Keratinocyte (primary cell): Measurements from ENCODE around the gene GOLGA6L22. TPM values are rescaled to one million over a fixed set of nuclear protein-coding genes. Genes with fewer than 3 reads are reported as not detected.
"Not testable (repeated sequence)": the region's sequence is repeated elsewhere in the genome, so short reads cannot be mapped to it uniquely, and the experiment has no call there.

Experiments used
- DNase-seq: peaks from one replicate; pipeline ENCODE4 v3.0.0-alpha.2; 2011; ENCODE audit warnings: low read depth, missing footprints, low spot score
- FAIRE-seq: peaks from 2 replicates; lab custom pipeline; 2011; peaks lifted over from hg19 to GRCh38; lab: Jason Lieb, UNC
- H2AFZ ChIP-seq: 2 replicates; pipeline ENCODE4 v1.6.0; 2012; ENCODE audit warnings: low read length, control low read depth, inconsistent platforms; ENCODE audit not compliant: control insufficient read depth
- H3K27ac ChIP-seq: 2 replicates; pipeline ENCODE4 v1.5.1; 2011; ENCODE audit warnings: low read length; ENCODE audit not compliant: control insufficient read depth, insufficient read depth
- H3K27me3 ChIP-seq: 3 replicates; pipeline ENCODE4 v1.6.0; 2011; ENCODE audit warnings: low read length; ENCODE audit not compliant: control insufficient read depth, insufficient read depth; ENCODE audit errors: extremely low read depth
- H3K36me3 ChIP-seq, 2 experiments: 2 replicates in 1 of 2; 3 replicates in 1 of 2; pipeline ENCODE4 v1.5.1; 2011; ENCODE audit warnings: low read length in 2 of 2, mild to moderate bottlenecking in 1 of 2; ENCODE audit not compliant: control insufficient read depth in 2 of 2, insufficient read depth in 2 of 2; ENCODE audit errors: extremely low read depth in 1 of 2
- H3K4me1 ChIP-seq: 3 replicates; pipeline ENCODE4 v1.5.1; 2011; ENCODE audit warnings: low read length; ENCODE audit not compliant: control insufficient read depth, insufficient read depth; ENCODE audit errors: extremely low read depth
- H3K4me2 ChIP-seq: 3 replicates; pipeline ENCODE4 v1.6.0; 2011; ENCODE audit warnings: low read depth, low read length; ENCODE audit not compliant: control insufficient read depth, insufficient read depth; ENCODE audit errors: extremely low read depth
- H3K4me3 ChIP-seq, 3 experiments: fragments of 200-600 bp in 1 of 3; sonication (generic) in 1 of 3; 2 replicates in 2 of 3; 3 replicates in 1 of 3; pipeline ENCODE4 v1.5.1; 2011 to 2016; ENCODE audit warnings: low read length in 3 of 3, mild to moderate bottlenecking in 3 of 3, control low read depth in 2 of 3, inconsistent platforms in 1 of 3, low read depth in 1 of 3, mixed read lengths in 1 of 3, mixed run types in 1 of 3, moderate library complexity in 1 of 3; ENCODE audit not compliant: control insufficient read depth in 2 of 3, insufficient read depth in 2 of 3; ENCODE audit errors: extremely low read depth in 1 of 3
- H3K79me2 ChIP-seq: 2 replicates; pipeline ENCODE4 v1.6.0; 2012; ENCODE audit warnings: low read length; ENCODE audit not compliant: control insufficient read depth, insufficient read depth
- H3K9ac ChIP-seq: 3 replicates; pipeline ENCODE4 v1.6.0; 2011; ENCODE audit warnings: low read length; ENCODE audit not compliant: control insufficient read depth, insufficient read depth; ENCODE audit errors: extremely low read depth
- H3K9me1 ChIP-seq: 3 replicates; pipeline ENCODE4 v1.6.0; 2011; ENCODE audit warnings: low read length; ENCODE audit not compliant: control insufficient read depth, insufficient read depth; ENCODE audit errors: extremely low read depth
- H3K9me3 ChIP-seq: 2 replicates; pipeline ENCODE4 v1.5.1; 2012; ENCODE audit warnings: low read depth, low read length; ENCODE audit not compliant: control insufficient read depth
- H4K20me1 ChIP-seq: 3 replicates; pipeline ENCODE4 v1.6.0; 2011; ENCODE audit warnings: low read length; ENCODE audit not compliant: control insufficient read depth, insufficient read depth; ENCODE audit errors: extremely low read depth
- dilution Hi-C: fragments of 300-500 bp; cut with MboI; formaldehyde crosslinking; loops from one replicate; pipeline ENCODE4 v1.7.0; 2020; ENCODE audit warnings: low sequenced_read_pairs; ENCODE audit not compliant: extremely low pct_ligation_motif_present
- polyA plus RNA-seq, 5 experiments: library from polyadenylated mRNA; depleted of rRNA in 3 of 5; stranded (reverse) in 3 of 5; stranded (forward) in 1 of 5; unstranded in 1 of 5; fragments of >200 nt; gene quantifications; 1 replicate in 1 of 5; 2 replicates in 3 of 5; 3 replicates in 1 of 5; pipeline versions ENCODE4 v1.2.1 to v1.2.3, GENCODE V29; 2011 to 2012; ENCODE audit warnings: missing spikeins in 2 of 5, low read depth in 1 of 5, low replicate concordance in 1 of 5

Gene GOLGA6L22
- polyA plus RNA-seq, 1 donor (not counting 4 experiments of a cell fraction or from before 2014, with no cell fraction given) = not detected

GRCh38 chr15:22497200-22497599 lies 38.5 kb downstream of the GOLGA6L22 start:
- H3K9me1 ChIP-seq, dilution Hi-C loops, FAIRE-seq, H3K27me3 ChIP-seq, H3K4me3 ChIP-seq, DNase-seq, H3K9ac ChIP-seq, H2AFZ ChIP-seq, H3K4me2 ChIP-seq, H3K27ac ChIP-seq, H3K79me2 ChIP-seq, H4K20me1 ChIP-seq, H3K4me1 ChIP-seq, H3K9me3 ChIP-seq, H3K36me3 ChIP-seq: not testable (repeated sequence)

- H3K27me3 ChIP-seq, FAIRE-seq, H3K9me3 ChIP-seq, H3K27ac ChIP-seq, H2AFZ ChIP-seq, H3K9ac ChIP-seq, H3K4me2 ChIP-seq, DNase-seq, H3K79me2 ChIP-seq, H3K36me3 ChIP-seq, H3K4me3 ChIP-seq, dilution Hi-C loops, H3K9me1 ChIP-seq, H3K4me1 ChIP-seq, H4K20me1 ChIP-seq: not testable (repeated sequence)
These were observed 39.7 kb downstream of the GOLGA6L22 start for GRCh38 chr15:22498220-22498925.

GRCh38 chr15:22502272-22502671 lies 43.6 kb downstream of the GOLGA6L22 start:
- H4K20me1 ChIP-seq, dilution Hi-C loops, H3K4me1 ChIP-seq, DNase-seq, H3K9ac ChIP-seq, H3K36me3 ChIP-seq, H2AFZ ChIP-seq, H3K27me3 ChIP-seq, H3K9me1 ChIP-seq, FAIRE-seq, H3K9me3 ChIP-seq, H3K27ac ChIP-seq, H3K4me2 ChIP-seq, H3K79me2 ChIP-seq, H3K4me3 ChIP-seq: not testable (repeated sequence)

DNA sequence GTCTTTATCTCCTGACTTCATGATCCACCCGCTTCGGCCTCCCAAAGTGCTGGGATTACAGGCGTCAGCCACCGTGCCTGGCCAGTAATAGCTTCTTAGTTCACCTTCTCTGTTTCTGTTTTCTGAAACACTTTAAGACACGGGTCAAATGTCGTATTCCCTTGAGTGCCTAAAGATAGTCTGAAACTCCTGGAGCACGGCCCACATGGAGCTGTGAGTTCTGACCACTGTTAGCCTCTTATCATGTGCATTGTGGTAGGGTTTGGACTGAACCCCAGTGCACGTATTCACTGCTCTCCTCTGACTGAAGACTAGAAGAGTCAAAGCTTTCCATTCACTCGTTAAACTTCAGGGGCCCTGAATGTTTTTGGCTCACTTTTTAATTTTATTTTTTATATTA lies 48.3 kb downstream of the GOLGA6L22 start:
- H2AFZ ChIP-seq, H3K36me3 ChIP-seq, H3K9ac ChIP-seq, FAIRE-seq, DNase-seq, H3K27me3 ChIP-seq, H3K4me1 ChIP-seq, H3K4me2 ChIP-seq, H3K27ac ChIP-seq, H4K20me1 ChIP-seq, H3K9me1 ChIP-seq, dilution Hi-C loops, H3K79me2 ChIP-seq, H3K4me3 ChIP-seq, H3K9me3 ChIP-seq: not testable (repeated sequence)

DNA sequence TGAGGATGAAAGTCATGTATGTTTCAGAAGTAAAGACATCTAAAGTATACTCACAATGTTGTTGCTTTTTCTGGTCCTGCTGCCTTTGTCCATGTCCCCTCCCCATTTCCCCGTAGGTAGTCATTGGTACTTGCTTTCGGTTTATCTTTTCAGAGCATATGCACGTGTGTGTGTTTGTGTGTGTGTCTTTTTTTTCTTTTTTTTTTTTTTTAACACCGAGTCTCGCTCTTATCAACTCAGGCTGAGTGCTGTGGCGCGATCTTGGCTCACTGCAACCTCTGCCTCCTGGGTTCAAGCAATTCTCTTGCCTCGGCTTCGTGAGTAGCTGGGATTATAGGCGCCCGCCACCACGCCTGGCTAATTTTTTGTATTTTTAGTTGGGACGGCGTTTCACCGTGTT lies 57.4 kb downstream of the GOLGA6L22 start:
- H3K4me2 ChIP-seq, H3K79me2 ChIP-seq, H3K36me3 ChIP-seq, H2AFZ ChIP-seq, H3K27me3 ChIP-seq, FAIRE-seq, H4K20me1 ChIP-seq, dilution Hi-C loops, H3K9me3 ChIP-seq, DNase-seq, H3K27ac ChIP-seq, H3K9me1 ChIP-seq, H3K4me3 ChIP-seq, H3K9ac ChIP-seq, H3K4me1 ChIP-seq: not testable (repeated sequence)
